Measurements from ENCODE around the gene ACTA1. TPM values are rescaled to one million over a fixed set of nuclear protein-coding genes. Genes with fewer than 3 reads are reported as not detected.
"Not testable (repeated sequence)": the region's sequence is repeated elsewhere in the genome, so short reads cannot be mapped to it uniquely, and the experiment has no call there.

ACTA1 gene
- total RNA-seq, 1 experiment from 2014 or later, result not detected

- ATAC-seq; H3K27me3 ChIP-seq (ENCODE audit: insufficient read depth, low read length); H3K4me2 ChIP-seq (ENCODE audit: low read length); H3K4me3 ChIP-seq (replicated peaks in 1 of 2; ENCODE audit: low read depth in 1 of 2, low read length in 2 of 2); H4K20me1 ChIP-seq (ENCODE audit: insufficient read depth); H3K9ac ChIP-seq (ENCODE audit: low read length); intact Hi-C loops (cut with micrococcal nuclease); DNase-seq (ENCODE audit: low read depth, low spot score); H2AFZ ChIP-seq (ENCODE audit: low read depth, low read length, poor library complexity, severe bottlenecking); BruUV-seq (replicated peaks); H3K27ac ChIP-seq (ENCODE audit: low read depth, low read length); RAD21 ChIA-PET (ENCODE audit: low non-redundant PET in 1 of 2, low total read pairs in 2 of 2, uncharacterized antibody in 2 of 2, unreplicated experiment in 2 of 2); H3K4me1 ChIP-seq (ENCODE audit: control insufficient read depth in 1 of 2, insufficient read depth in 2 of 2, low read length in 2 of 2); H3K9me2 ChIP-seq (ENCODE audit: insufficient read depth); CTCF ChIA-PET; H3K9me3 ChIP-seq (ENCODE audit: control insufficient read depth in 1 of 2, insufficient read depth in 1 of 2, low read depth in 1 of 2, low read length in 2 of 2): not testable (repeated sequence)
- H3K36me3 ChIP-seq (ENCODE audit: control insufficient read depth in 1 of 2, insufficient read depth in 2 of 2, low read length in 2 of 2), result peaks cover 11 to 21% of the 10 kb centered on the region in 2 experiments; a peak in 3 of 4 replicates
- peaks cover 12% of the 10 kb centered on the region; the same call in 1 of the 2 replicates for H3K79me2 ChIP-seq (ENCODE audit: insufficient read depth, low read length)
- POLR2A ChIA-PET, result interaction anchor here (0.6 kb wide), 1 partner anchor 31 kb away, joined by 3 read pairs; no protein-coding TSS in a partner anchor
Measured at GRCh38 chr1:229475859-229476258, 42.0 kb upstream of the ACTA1 start.

GRCh38 chr1:229474509-229474908 is 40.6 kb upstream of the ACTA1 start:
- RAD21 ChIA-PET (ENCODE audit: low non-redundant PET in 1 of 2, low total read pairs in 2 of 2, uncharacterized antibody in 2 of 2, unreplicated experiment in 2 of 2), result no interaction called here
- H3K36me3 ChIP-seq (ENCODE audit: control insufficient read depth in 1 of 2, insufficient read depth in 2 of 2, low read length in 2 of 2), result peaks cover 14 to 24% of the 10 kb centered on the region in 2 experiments; a peak in 3 of 4 replicates
- TF ChIP-seq SP1 (IDR thresholded peaks at IDR 0.05; ENCODE audit: low read depth) (no peak), POLR2A (IDR thresholded peaks at IDR 0.05; ENCODE audit: borderline replicate concordance, extremely low read depth, insufficient read depth, insufficient read length) (no peak), EZH2phosphoT487 (IDR thresholded peaks at IDR 0.05; ENCODE audit: borderline replicate concordance) (no peak), FOSL1 (IDR thresholded peaks at IDR 0.05; ENCODE audit: low read depth) (no peak), EZH2 (IDR thresholded peaks at IDR 0.05) (no peak), ATF3 (IDR thresholded peaks at IDR 0.05) (no peak), YY1 (IDR thresholded peaks at IDR 0.05; ENCODE audit: extremely low read depth, insufficient replicate concordance, low read depth, low read length) (no peak), ELF1 (IDR thresholded peaks at IDR 0.05; ENCODE audit: borderline replicate concordance, low read depth) (no peak)
- H4K20me1 ChIP-seq (ENCODE audit: insufficient read depth), result no peaks in the 10 kb centered on the region
- DNase-seq (ENCODE audit: low read depth, low spot score), result no peak
- H3K27me3 ChIP-seq (ENCODE audit: insufficient read depth, low read length), result no peaks in the 10 kb centered on the region
- H3K9me2 ChIP-seq (ENCODE audit: insufficient read depth), result no peaks in the 10 kb centered on the region
- ATAC-seq, result no peak
- no peak overlapping the region for H3K4me3 ChIP-seq (replicated peaks in 1 of 2; ENCODE audit: low read depth in 1 of 2, low read length in 2 of 2)
- no peak overlapping the region for H2AFZ ChIP-seq (ENCODE audit: low read depth, low read length, poor library complexity, severe bottlenecking)
- no peak overlapping the region for H3K9ac ChIP-seq (ENCODE audit: low read length)
- H3K4me2 ChIP-seq (ENCODE audit: low read length), result no peak overlapping the region
- BruUV-seq (replicated peaks), result no TSS peak
- intact Hi-C loops (cut with micrococcal nuclease), result no loop called here
- CTCF ChIA-PET, result no interaction called here
- peaks cover 8% of the 10 kb centered on the region; the same call in 1 of the 2 replicates for H3K79me2 ChIP-seq (ENCODE audit: insufficient read depth, low read length)
- H3K9me3 ChIP-seq (ENCODE audit: control insufficient read depth in 1 of 2, insufficient read depth in 1 of 2, low read depth in 1 of 2, low read length in 2 of 2), result no peaks in the 10 kb centered on the region
- H3K4me1 ChIP-seq (ENCODE audit: control insufficient read depth in 1 of 2, insufficient read depth in 2 of 2, low read length in 2 of 2), result no peaks in the 10 kb centered on the region
- POLR2A ChIA-PET, result no interaction called here
- H3K27ac ChIP-seq (ENCODE audit: low read depth, low read length), result no peak overlapping the region

Measured in HCT116 (cell line).